IPS DF 6.9 (cell line): Measurements from ENCODE around the gene EEF1A2.

Source experiments
- DNase-seq: peaks from one replicate; pipeline ENCODE4 v3.0.0-alpha.2; 2013; ENCODE audit warnings: low read depth, low spot score
- H3K27ac ChIP-seq: one replicate; pipeline ENCODE4 v1.5.1; 2013; ENCODE audit warnings: low read length, control low read depth
- H3K27me3 ChIP-seq: 2 replicates; pipeline ENCODE4 v1.6.1; 2013; ENCODE audit warnings: mild to moderate bottlenecking, low read length; ENCODE audit not compliant: control insufficient read depth, insufficient read depth
- H3K36me3 ChIP-seq: 2 replicates; pipeline ENCODE4 v1.6.1; 2013; ENCODE audit warnings: low read length; ENCODE audit not compliant: control insufficient read depth, insufficient read depth
- H3K4me1 ChIP-seq: 2 replicates; pipeline ENCODE4 v1.6.1; 2013; ENCODE audit warnings: low read length; ENCODE audit not compliant: control insufficient read depth, insufficient read depth
- H3K4me3 ChIP-seq: 2 replicates; pipeline ENCODE4 v1.5.1; 2013; ENCODE audit warnings: mild to moderate bottlenecking, low read length
- H3K9me3 ChIP-seq: 2 replicates; pipeline ENCODE4 v1.6.1; 2013; ENCODE audit warnings: low read length, inconsistent platforms; ENCODE audit not compliant: control insufficient read depth, insufficient read depth
- WGBS: extraction: QIAGEN DNeasy Blood & Tissue Kit; methylation state at CpG from one replicate; pipeline ENCODE4 v1.1.7; 2013; ENCODE audit warnings: mixed read lengths, missing lambda C conversion rate; ENCODE audit not compliant: insufficient read length, insufficient coverage; 5-methylcytosine and 5-hydroxymethylcytosine counted together

EEF1A2 gene

GRCh38 chr20:63477061-63477616, 21.7 kb downstream of the EEF1A2 start:
- WGBS: no CpG with 5 or more reads among the region's 21 CpGs

GRCh38 chr20:63475209-63475608, 23.7 kb downstream of the EEF1A2 start:
- H3K27ac ChIP-seq: no peak overlapping the region
- peaks cover 10% of the 10 kb centered on the region; the same call in 1 of the 2 replicates for H3K4me1 ChIP-seq
- no peak overlapping the region for H3K4me3 ChIP-seq
- WGBS: no CpG with 5 or more reads among the region's 16 CpGs
- H3K27me3 ChIP-seq: no peaks in the 10 kb centered on the region
- H3K36me3 ChIP-seq: no peaks in the 10 kb centered on the region
- H3K9me3 ChIP-seq: no peaks in the 10 kb centered on the region
- DNase-seq: no peak

More at GRCh38 chr20:63477061-63477616, 21.7 kb downstream of the EEF1A2 start:
- H3K27me3 ChIP-seq: no peaks in the 10 kb centered on the region
- H3K4me3 ChIP-seq: no peak overlapping the region
- H3K36me3 ChIP-seq: no peaks in the 10 kb centered on the region
- H3K4me1 ChIP-seq: peaks cover 9% of the 10 kb centered on the region; the same call in 1 of the 2 replicates
- no peak overlapping the region for H3K27ac ChIP-seq
- no peaks in the 10 kb centered on the region for H3K9me3 ChIP-seq
- no peak for DNase-seq

- no peak overlapping the region for H3K27ac ChIP-seq
- no peak overlapping the region for H3K4me3 ChIP-seq
- no peaks in the 10 kb centered on the region for H3K36me3 ChIP-seq
- no peaks in the 10 kb centered on the region for H3K27me3 ChIP-seq
- DNase-seq: no peak
- no CpG with 5 or more reads among the region's 30 CpGs for WGBS
- no peaks in the 10 kb centered on the region for H3K9me3 ChIP-seq
- H3K4me1 ChIP-seq: peaks cover 15% of the 10 kb centered on the region
Measured at GRCh38 chr20:63473555-63474449, 25.1 kb downstream of the EEF1A2 start.

GRCh38 chr20:63472862-63473390, 26.0 kb downstream of the EEF1A2 start:
- no peaks in the 10 kb centered on the region for H3K27me3 ChIP-seq
- peaks cover 15% of the 10 kb centered on the region for H3K4me1 ChIP-seq
- WGBS: no CpG with 5 or more reads among the region's 13 CpGs
- DNase-seq: no peak
- no peak overlapping the region for H3K27ac ChIP-seq
- H3K36me3 ChIP-seq: no peaks in the 10 kb centered on the region
- no peaks in the 10 kb centered on the region for H3K9me3 ChIP-seq
- no peak overlapping the region for H3K4me3 ChIP-seq

GRCh38 chr20:63471981-63472831, 26.7 kb downstream of the EEF1A2 start, which contains the start of gene KCNQ2:
TSS of gene KCNQ2 (minus strand) at chr20:63472655. CDS start at chr20:63472463, 192 bp downstream.
- no CpG with 5 or more reads among the region's 111 CpGs for WGBS
- H3K4me3 ChIP-seq: peak within 1 kb of the TSS; percentile 68
- no peak for DNase-seq

GRCh38 chr20:63471717-63471980, 27.2 kb downstream of the EEF1A2 start:
- peak overlapping the region; percentile 68 for H3K4me3 ChIP-seq
- WGBS: no CpG with 5 or more reads among the region's 27 CpGs
- H3K27ac ChIP-seq: no peak overlapping the region
- peaks cover 14% of the 10 kb centered on the region for H3K4me1 ChIP-seq
- no peaks in the 10 kb centered on the region for H3K9me3 ChIP-seq
- no peaks in the 10 kb centered on the region for H3K36me3 ChIP-seq
- DNase-seq: no peak
- H3K27me3 ChIP-seq: no peaks in the 10 kb centered on the region

More at GRCh38 chr20:63471981-63472831, 26.7 kb downstream of the EEF1A2 start, which contains the start of gene KCNQ2:
- H3K27me3 ChIP-seq: no peaks in the 10 kb centered on the region
- H3K27ac ChIP-seq: no peak within 1 kb of the TSS
- no peaks in the 10 kb centered on the region for H3K9me3 ChIP-seq
- H3K4me1 ChIP-seq: peaks cover 14% of the 10 kb centered on the region
- H3K36me3 ChIP-seq: no peaks in the 10 kb centered on the region

GRCh38 chr20:63471002-63471716, 27.7 kb downstream of the EEF1A2 start:
- H3K27me3 ChIP-seq: no peaks in the 10 kb centered on the region
- no peaks in the 10 kb centered on the region for H3K9me3 ChIP-seq
- H3K4me1 ChIP-seq: peaks cover 14% of the 10 kb centered on the region
- no CpG with 5 or more reads among the region's 46 CpGs for WGBS
- H3K4me3 ChIP-seq: peak overlapping the region; percentile 68
- no peak overlapping the region for H3K27ac ChIP-seq
- no peak for DNase-seq
- no peaks in the 10 kb centered on the region for H3K36me3 ChIP-seq

- WGBS: no CpG with 5 or more reads among the region's 10 CpGs
- no peaks in the 10 kb centered on the region for H3K9me3 ChIP-seq
- DNase-seq: no peak
- H3K36me3 ChIP-seq: no peaks in the 10 kb centered on the region
- H3K4me1 ChIP-seq: peaks cover 14% of the 10 kb centered on the region
- H3K4me3 ChIP-seq: no peak overlapping the region
- no peaks in the 10 kb centered on the region for H3K27me3 ChIP-seq
- H3K27ac ChIP-seq: no peak overlapping the region
Measured at GRCh38 chr20:63470410-63470809, 28.5 kb downstream of the EEF1A2 start.

GRCh38 chr20:63469713-63470101, 29.2 kb downstream of the EEF1A2 start:
- Histone ChIP-seq H3K36me3 (no peaks in the 10 kb centered on the region), H3K4me3 (no peak overlapping the region), H3K27me3 (no peaks in the 10 kb centered on the region), H3K27ac (no peak overlapping the region), H3K9me3 (no peaks in the 10 kb centered on the region), H3K4me1 (peaks cover 16% of the 10 kb centered on the region)
- no peak for DNase-seq
- no CpG with 5 or more reads among the region's 13 CpGs for WGBS
